ENCODE data around the gene TEX55.

DNA sequence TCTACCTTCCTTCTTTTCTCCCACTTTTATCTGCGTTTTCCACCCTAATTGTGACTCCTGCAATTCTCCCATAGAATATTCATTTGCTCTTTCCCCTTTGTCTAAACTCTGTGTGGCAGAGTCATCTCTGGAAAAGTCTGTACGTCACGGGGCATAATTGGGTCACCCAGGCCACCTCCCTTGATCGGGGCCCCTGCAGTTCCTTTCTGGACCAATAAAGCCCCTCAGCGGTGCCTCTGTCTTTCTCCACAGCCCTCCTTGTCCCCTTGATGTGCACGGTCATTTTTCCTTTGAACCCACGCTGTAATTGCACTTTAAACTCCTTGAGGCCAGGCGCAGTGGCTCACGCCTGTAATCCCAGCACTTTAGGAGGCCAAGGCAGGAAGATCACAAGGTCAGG is 38.1 kb downstream of the TEX55 start:
- TF ChIP-seq, protein P1, sequence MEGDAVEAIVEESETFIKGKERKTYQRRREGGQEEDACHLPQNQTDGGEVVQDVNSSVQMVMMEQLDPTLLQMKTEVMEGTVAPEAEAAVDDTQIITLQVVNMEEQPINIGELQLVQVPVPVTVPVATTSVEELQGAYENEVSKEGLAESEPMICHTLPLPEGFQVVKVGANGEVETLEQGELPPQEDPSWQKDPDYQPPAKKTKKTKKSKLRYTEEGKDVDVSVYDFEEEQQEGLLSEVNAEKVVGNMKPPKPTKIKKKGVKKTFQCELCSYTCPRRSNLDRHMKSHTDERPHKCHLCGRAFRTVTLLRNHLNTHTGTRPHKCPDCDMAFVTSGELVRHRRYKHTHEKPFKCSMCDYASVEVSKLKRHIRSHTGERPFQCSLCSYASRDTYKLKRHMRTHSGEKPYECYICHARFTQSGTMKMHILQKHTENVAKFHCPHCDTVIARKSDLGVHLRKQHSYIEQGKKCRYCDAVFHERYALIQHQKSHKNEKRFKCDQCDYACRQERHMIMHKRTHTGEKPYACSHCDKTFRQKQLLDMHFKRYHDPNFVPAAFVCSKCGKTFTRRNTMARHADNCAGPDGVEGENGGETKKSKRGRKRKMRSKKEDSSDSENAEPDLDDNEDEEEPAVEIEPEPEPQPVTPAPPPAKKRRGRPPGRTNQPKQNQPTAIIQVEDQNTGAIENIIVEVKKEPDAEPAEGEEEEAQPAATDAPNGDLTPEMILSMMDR (IDR thresholded peaks at IDR 0.05): no peak
- TF ChIP-seq POLR2A (IDR thresholded peaks at IDR 0.05): no peak

All from esophagus squamous epithelium (tissue), 4 donors.